ENCODE data around the gene BUB1B.

- TF ChIP-seq EZH2 (IDR thresholded peaks at IDR 0.05; ENCODE audit: borderline replicate concordance, low read length) (no peak), CTCF (conservative IDR thresholded peaks at IDR 0.05 in 1 of 2, IDR thresholded peaks at IDR 0.05 in 1 of 2; ENCODE audit: extremely low read depth in 1 of 2, insufficient read depth in 1 of 2, low read depth in 1 of 2, low read length in 2 of 2) (no peak)
Observed at GRCh38 chr15:40150163-40150925, 10.5 kb upstream of the BUB1B start.

Data from mammary epithelial cell (primary cell).